DLD1 (cell line): ENCODE data around the gene ATG2A.
"Not testable (repeated sequence)": the region's sequence is repeated elsewhere in the genome, so short reads cannot be mapped to it uniquely, and the experiment has no call there.

Experiments used
- in situ Hi-C: cut with HindIII; loops from 2 replicates; pipeline ENCODE4 v1.10.0; 2017; ENCODE audit warnings: low sequenced_read_pairs

ATG2A gene

GRCh38 chr11:64858467-64859263 is 58.3 kb downstream of the ATG2A start:
- in situ Hi-C loops = no loop called here

- in situ Hi-C loops = no loop called here
Observed at GRCh38 chr11:64857485-64857884, 59.5 kb downstream of the ATG2A start.

GRCh38 chr11:64856382-64857227 is 60.4 kb downstream of the ATG2A start:
- in situ Hi-C loops = no loop called here

- in situ Hi-C loops = no loop called here
Observed at GRCh38 chr11:64855596-64856304, 61.3 kb downstream of the ATG2A start.

- in situ Hi-C loops = loop anchor here (5.0 kb wide), 1 partner anchor 37 kb away; no protein-coding TSS in a partner anchor
Observed at GRCh38 chr11:64854534-64855502, 62.2 kb downstream of the ATG2A start.

GRCh38 chr11:64854157-64854533 is 62.9 kb downstream of the ATG2A start:
- in situ Hi-C loops = loop anchor here (5.0 kb wide), 1 partner anchor 38 kb away; no protein-coding TSS in a partner anchor

GRCh38 chr11:64853709-64854108 is 63.3 kb downstream of the ATG2A start:
- in situ Hi-C loops = loop anchor here (5.0 kb wide), 1 partner anchor 39 kb away; no protein-coding TSS in a partner anchor

- in situ Hi-C loops = loop anchor here (5.0 kb wide), 1 partner anchor 39 kb away; no protein-coding TSS in a partner anchor
Observed at GRCh38 chr11:64852804-64853509, 64.1 kb downstream of the ATG2A start.

GRCh38 chr11:64851831-64852351 is 65.1 kb downstream of the ATG2A start:
- in situ Hi-C loops = loop anchor here (5.0 kb wide), 1 partner anchor 40 kb away; no protein-coding TSS in a partner anchor

GRCh38 chr11:64850979-64851567 is 65.9 kb downstream of the ATG2A start:
- in situ Hi-C loops = loop anchor here (5.0 kb wide), 1 partner anchor 41 kb away; no protein-coding TSS in a partner anchor

GRCh38 chr11:64849598-64850356 is 67.2 kb downstream of the ATG2A start:
- in situ Hi-C loops = loop anchor here (5.0 kb wide), 1 partner anchor 43 kb away; no protein-coding TSS in a partner anchor

- in situ Hi-C loops = no loop called here
Observed at GRCh38 chr11:64848826-64849597, 68.0 kb downstream of the ATG2A start.

GRCh38 chr11:64848214-64848825 is 68.7 kb downstream of the ATG2A start:
- in situ Hi-C loops = no loop called here

GRCh38 chr11:64846998-64847666 is 69.9 kb downstream of the ATG2A start:
- in situ Hi-C loops = no loop called here

GRCh38 chr11:64845776-64846129 is 71.3 kb downstream of the ATG2A start:
- in situ Hi-C loops = not testable (repeated sequence)

- in situ Hi-C loops = no loop called here
Observed at GRCh38 chr11:64845129-64845775, 71.8 kb downstream of the ATG2A start.
